Esophagus mucosa (tissue), 1 donor: ENCODE measurements around the gene ACACA. TPM values are rescaled to one million over a fixed set of nuclear protein-coding genes. Genes with fewer than 3 reads are reported as not detected.
"Not testable (repeated sequence)": the region's sequence is repeated elsewhere in the genome, so short reads cannot be mapped to it uniquely, and the experiment has no call there.

Source experiments
- ATAC-seq: fragments of 200-7000 bp; cut with Tn5 transposase; one replicate; pipeline ENCODE4 v1.9.1; 2020
- total RNA-seq: library from RNA; stranded (reverse); gene quantifications from one replicate; pipeline ENCODE4 v1.2.4, GENCODE V29; 2023
- donor health status: DM: yes; HTN: yes; CAD: no.

Gene ACACA
- total RNA-seq: 119 TPM

GRCh38 chr17:37406635-37407461 is at the start of gene ACACA, which contains the start of gene TADA2A:
ACACA (minus strand) TSS chr17:37406836; CDS start chr17:37406299, 537 bp downstream.
TADA2A (plus strand) TSS chr17:37406886; CDS start chr17:37411366, 4,480 bp downstream.
- ATAC-seq: peak; percentile 95

DNA sequence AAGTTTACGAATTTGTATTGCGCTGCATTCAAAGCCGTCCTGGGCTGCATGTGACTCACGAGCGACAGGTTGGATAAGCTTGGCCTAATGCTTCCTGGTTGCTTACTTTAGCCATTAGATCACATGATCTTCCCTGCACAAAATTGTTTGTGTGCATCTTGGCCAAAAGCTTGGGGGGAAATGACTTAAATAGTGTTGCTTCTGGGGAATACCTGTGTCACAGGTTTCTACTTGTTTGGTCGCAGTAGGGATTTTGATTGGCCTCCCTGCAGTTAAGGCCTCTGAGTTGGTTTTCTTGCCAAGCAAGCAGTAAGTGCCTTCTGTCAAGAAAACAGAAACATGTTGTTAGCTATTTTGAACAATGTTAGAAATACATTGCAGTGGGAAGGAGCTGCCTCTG is 43.5 kb upstream of the ACACA start:
- ATAC-seq: peak; percentile 88

GRCh38 chr17:37447641-37448040 is 41.0 kb upstream of the ACACA start:
- ATAC-seq: peak; percentile 41

DNA sequence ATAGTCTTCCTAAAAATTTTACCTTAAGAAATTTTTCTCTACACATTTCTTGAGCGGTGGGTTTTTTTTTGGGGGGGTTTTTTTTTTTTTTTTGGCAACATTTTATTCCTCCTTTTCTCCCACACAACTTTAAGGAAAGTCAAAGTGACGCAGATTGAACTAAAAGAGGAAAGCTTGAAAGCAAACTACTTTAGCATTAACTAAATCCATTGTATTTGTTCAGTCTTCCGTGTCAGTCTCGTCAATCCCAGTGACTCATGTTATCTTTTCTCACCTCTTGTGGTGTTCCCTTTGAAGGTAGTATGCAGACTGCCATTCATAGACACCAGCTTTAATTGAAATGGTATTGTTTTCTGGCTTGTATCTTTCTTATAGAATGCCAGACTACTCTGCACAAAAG is 39.4 kb upstream of the ACACA start:
- ATAC-seq: peak; percentile 69

- not testable (repeated sequence) for ATAC-seq
Measured at GRCh38 chr17:37441369-37442014, 34.9 kb upstream of the ACACA start.

DNA sequence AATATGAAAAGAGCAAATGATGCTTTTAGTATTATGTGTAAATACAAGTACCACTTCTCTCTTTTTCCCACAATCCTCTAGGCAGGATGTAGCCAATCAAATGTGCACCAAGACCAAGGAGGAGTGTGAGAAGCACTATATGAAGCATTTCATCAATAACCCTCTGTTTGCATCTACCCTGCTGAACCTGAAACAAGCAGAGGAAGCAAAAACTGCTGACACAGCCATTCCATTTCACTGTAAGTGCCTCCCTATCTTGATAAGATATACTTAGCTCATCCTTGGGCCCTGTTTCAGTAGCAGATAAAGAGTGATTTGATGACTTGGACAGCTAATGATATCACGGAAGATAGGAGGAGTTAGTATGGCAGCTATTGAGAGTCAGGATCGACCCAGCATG is 33.8 kb upstream of the ACACA start:
- ATAC-seq: no peak

- ATAC-seq: no peak
Measured at GRCh38 chr17:37438141-37438540, 31.5 kb upstream of the ACACA start.

- no peak for ATAC-seq
Measured at GRCh38 chr17:37432671-37433070, 26.0 kb upstream of the ACACA start.

- peak; percentile 92 for ATAC-seq
Measured at GRCh38 chr17:37430051-37430627, 23.5 kb upstream of the ACACA start.

DNA sequence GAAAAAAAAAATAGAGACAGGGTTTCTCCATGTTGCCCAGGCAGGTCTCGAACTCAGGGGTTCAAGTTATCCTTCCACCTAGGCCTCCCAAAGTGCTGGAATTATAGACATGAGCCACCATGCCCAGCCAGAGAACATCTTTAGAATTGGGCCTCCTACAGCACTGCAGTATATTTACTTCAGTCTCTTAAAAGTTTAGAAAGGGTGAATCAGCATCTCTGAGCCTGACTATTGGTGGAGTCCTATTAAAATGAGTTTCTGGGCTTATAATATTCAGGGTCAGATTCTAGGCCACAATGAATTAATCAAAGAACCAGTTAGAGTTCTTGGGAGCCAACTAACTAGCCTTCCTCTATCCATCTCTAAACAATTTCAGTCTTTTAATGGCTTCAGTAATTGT is 22.8 kb upstream of the ACACA start:
- ATAC-seq: peak; percentile 39

DNA sequence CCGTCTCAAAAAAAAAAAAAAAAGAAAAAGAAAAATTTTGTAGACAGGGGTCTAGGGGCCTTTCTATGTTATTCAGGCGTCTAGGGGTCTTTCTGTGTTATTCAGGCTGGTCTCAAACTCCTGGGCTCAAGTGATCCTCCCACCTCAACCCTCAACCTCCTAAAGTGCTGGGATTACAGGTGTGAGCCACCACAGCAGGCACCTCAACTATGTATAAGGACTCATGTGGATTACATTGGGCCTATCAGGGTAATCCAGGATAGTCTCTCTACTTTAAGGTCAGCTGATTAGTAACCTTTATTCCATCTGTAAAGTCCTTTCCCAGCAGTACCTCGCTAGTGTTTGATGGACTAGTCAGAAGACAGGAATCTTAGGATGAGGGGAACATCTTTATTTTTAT is 22.4 kb upstream of the ACACA start:
- no peak for ATAC-seq

DNA sequence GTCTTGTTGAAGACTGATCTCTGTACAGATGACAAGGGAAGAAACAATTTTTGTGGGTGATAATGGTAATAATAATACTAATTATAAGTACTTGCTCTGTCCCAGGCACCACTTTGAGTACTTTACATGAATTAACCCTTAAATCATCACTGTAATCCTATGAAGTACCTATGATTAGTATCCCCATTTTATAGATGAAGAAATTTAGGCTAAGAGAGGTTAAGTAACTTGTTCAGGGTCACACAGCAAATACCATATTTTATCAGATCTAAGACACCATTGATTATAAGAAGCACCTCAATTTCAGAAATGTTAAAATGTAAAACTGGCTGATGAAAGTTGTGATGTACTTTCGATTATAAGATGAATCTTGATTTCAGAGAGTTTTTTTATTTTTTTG is 18.6 kb upstream of the ACACA start:
- ATAC-seq: no peak

GRCh38 chr17:37422971-37423625 is 16.5 kb upstream of the ACACA start:
- no peak for ATAC-seq

DNA sequence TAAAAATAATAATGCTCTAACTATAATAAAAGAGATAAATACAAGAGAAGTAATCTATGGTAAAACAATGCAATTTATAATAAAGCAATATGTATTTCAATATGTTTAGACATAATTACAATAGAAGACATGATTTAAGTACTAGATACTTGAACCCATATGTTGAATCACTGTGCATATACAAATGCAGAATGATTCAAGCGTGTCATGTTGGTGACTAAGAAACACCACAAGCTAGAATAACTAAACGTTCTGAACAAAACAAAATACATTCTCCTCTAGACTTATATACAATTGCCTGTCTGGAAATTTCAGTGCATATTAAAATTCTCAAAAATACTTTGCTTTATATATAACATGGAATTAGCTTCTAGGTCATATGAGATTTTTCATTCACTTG is 11.2 kb upstream of the ACACA start:
- ATAC-seq: peak; percentile 42

- ATAC-seq: no peak
Measured at GRCh38 chr17:37413875-37414519, 7.4 kb upstream of the ACACA start.

GRCh38 chr17:37410357-37410756 is 3.7 kb upstream of the ACACA start:
- no peak for ATAC-seq

- ATAC-seq: not testable (repeated sequence)
Measured at GRCh38 chr17:37408145-37408479, 1.5 kb upstream of the ACACA start.

- no peak for ATAC-seq
Measured at GRCh38 chr17:37405955-37406634, 541 bp downstream of the ACACA start.

GRCh38 chr17:37405522-37405921 is 1.1 kb downstream of the ACACA start:
- not testable (repeated sequence) for ATAC-seq

DNA sequence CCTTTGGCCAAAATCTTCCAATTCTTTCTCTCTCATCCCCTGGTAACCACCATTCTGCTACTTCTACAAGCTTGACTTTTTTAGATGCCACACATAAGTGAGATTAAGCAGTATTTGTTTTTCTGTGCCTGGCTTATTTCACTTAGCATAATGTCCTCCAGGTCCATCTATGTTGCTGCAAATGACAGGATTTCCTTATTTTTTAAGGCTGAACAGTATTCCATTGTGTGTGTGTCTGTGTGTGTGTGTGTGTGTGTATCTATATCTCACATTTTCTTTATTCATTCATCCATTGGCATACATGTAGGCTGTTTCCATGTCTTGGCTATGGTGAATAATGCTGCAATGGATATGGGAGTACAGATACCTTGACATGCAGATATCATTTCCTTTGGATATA is 6.1 kb downstream of the ACACA start:
- ATAC-seq: no peak

DNA sequence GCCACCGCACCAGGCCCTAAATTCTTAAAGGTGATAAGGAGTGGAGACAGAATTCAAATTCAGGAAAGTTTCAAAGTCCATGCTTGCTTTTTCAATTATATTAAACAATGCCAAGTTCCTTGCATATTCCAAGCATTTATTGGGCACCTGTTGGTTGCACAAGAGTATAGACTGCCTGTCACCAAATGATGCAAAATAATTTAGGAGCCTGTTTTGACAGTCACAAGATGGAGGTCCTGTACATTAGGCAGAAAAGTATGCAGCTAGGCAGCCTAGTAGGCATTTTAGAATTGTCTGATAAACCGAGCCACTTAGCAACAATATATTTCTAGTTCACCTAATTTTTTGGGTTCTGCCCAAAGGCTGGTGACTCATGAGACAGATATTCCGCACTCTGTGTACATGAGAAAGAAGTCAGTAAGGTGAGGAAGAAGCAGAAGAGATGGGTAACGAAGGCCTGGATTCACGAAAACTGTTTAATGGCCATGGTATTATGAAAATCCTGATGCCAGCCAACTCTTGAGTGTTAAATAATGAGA is 7.3 kb downstream of the ACACA start:
- peak; percentile 69 for ATAC-seq

GRCh38 chr17:37393352-37393751 is 13.3 kb downstream of the ACACA start:
- no peak for ATAC-seq
